T-helper 2 cell treated with Interferon-gamma antibody and Interleukin-4, amounts not matched to agents 100 ng/mL and 5 ng/mL, for 36 hours (primary cell): ENCODE measurements around the gene GID8. TPM values are rescaled to one million over a fixed set of nuclear protein-coding genes. Genes with fewer than 3 reads are reported as not detected.
"Not testable (repeated sequence)": the region's sequence is repeated elsewhere in the genome, so short reads cannot be mapped to it uniquely, and the experiment has no call there.

Experiments used
- intact Hi-C: fragments of 100-400 bp; cut with micrococcal nuclease; formaldehyde crosslinking; loops from one replicate; pipeline ENCODE4 v1.15.1; 2023
- total RNA-seq: library from RNA; stranded (reverse); gene quantifications from 2 replicates; pipeline ENCODE4 v1.2.3, GENCODE V29; 2022

GID8 gene
- total RNA-seq, 1 donor from 2014 or later: 34.9 TPM

DNA sequence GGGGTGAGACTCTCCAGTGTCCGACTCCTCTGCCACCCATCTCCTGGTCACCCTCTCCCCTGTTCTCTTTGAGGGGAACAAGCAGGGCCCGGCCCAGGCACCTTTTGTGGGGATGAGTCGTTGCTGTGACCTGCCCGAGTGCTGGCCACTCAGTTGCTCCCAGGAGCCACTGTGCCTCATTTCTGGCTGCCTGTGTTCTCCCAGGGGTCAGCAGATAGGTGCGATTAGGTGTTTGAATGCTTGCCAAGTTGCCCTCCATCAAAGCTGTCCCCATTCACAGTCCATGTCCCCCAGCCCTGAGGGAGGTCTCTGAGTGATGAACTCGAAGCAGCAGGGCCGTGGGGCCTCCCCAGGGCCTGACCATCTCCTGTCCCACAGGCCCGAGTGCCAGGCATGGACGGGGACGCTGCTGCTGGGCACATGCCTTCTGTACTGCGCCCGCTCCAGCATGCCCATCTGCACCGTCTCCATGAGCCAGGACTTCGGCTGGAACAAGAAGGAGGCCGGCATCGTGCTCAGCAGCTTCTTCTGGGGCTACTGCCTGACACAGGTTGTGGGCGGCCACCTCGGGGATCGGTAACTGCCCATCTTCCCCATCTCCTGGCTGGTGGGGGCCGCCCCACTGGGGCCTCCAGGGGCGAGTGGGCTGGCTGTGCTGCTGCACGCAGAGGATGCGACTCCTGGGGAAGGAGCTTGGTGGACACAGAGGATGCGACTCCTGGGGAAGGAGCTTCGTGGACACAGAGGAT lies 18.6 kb downstream of the GID8 start:
- intact Hi-C loops: no loop called here

DNA sequence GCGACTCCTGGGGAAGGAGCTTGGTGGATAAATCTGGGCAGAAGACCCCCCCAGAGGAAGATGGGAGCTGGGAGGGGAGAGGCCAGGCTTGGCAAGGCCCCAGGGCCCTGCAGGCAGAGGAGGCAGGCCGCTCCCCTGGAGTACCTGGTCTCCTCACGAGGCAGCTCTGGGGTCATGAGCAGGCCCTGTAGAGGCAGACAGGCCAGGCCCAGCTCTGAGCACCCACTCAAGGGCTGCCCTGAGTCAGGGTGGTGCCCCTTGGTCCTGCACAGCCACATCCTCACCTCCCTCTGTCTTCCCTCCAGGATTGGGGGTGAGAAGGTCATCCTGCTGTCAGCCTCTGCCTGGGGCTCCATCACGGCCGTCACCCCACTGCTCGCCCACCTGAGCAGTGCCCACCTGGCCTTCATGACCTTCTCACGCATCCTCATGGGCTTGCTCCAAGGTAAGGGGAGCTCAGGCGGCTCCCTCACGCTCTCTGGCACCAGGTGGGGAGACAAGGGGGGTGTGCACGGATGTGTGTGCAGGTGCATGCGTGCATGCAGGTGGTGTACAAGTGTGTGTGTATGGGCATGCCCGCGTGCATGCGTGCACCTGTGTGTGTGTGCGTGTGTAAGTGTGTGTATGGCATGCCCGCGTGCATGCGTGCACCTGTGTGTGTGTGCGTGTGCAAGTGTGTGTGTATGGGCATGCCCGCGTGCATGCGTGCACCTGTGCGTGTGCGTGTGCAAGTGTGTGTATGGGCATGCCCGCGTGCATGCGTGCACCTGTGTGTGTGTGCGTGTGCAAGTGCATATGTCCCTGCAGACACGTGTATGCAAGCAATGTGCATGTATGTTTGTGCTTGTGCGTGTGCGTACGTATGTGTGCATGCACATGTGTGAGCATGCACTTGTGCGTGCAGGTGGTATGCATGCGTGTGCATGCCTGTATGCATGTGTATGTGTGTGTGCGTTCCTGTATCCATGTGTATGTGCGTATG lies 19.5 kb downstream of the GID8 start:
- intact Hi-C loops: no loop called here

DNA sequence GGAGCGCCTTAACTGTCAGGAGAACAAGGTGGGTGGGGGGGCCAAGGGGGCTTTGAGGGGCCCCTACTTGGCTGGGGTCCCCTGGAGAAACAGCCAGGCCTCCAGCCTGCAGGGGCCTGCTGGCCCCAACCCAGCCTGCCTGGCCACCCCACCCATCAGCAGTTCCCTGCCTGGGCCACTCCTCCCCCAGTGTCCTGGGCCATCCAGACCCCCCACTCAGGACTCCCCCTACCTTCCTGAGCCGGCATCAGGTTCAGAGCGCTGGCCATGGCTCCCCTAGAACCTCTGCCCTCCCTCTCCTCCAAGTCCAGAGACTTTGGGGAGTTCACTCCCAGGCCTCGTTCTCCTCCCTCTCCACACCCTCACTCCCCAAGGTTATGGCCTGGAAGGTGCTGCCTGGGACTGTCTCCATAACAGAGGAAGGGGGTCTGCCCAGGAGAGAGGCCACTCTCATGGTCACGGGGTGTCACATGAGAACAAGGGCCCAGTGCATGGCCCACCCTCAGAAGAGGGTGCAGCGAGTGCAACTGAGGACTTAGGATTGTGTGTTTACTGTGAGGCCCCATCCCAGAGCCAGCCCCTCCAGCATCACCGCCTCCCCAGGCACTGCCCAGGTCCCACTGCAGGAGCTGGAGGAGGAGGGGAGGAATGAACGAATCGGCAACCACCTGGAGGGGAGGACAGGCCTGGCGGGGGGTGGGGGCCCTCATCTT lies 20.6 kb downstream of the GID8 start:
- intact Hi-C loops: no loop called here

DNA sequence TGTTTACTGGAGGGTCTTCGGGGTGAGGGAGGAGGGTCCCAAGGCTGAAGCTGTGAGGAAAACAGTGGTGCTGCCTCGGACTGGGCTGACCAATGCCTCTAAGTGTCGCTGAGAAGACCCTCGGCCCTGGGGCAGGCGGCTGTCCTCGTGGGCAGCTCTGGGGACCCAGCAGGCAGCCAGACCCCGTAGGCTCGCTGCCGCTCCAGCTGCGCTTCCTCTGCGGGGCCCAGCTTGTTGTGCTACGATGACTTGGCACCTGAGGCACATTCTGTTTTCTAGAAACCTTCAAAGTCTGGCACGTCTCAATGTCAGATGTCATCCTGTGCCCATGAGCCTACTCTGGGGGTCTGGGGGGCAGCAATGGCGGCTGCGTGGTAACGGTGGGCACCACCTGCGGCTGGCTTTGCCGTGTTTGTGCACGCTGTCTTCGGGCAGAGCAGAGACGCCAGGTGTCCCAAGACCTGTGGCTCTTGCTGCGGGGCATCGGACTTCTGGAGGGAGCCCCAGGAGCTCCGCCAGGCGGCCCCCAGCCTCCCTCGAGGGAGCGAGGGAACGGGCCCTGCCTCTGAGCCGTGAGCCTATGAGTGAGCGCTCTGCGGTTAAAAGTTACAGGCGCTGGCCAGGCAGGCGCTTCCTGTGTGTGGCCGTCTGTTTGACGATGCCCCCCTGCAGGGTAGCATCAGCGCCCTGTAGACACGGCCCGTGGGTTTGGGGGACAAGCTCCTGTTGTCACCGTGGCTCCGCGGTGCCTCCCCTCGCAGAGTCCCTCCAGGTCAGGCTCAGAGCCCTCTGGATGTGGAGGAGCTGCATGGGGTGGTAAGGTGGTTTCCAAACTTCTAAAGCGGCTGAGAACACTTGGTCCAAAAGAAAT lies 21.4 kb downstream of the GID8 start:
- intact Hi-C loops: no loop called here

DNA sequence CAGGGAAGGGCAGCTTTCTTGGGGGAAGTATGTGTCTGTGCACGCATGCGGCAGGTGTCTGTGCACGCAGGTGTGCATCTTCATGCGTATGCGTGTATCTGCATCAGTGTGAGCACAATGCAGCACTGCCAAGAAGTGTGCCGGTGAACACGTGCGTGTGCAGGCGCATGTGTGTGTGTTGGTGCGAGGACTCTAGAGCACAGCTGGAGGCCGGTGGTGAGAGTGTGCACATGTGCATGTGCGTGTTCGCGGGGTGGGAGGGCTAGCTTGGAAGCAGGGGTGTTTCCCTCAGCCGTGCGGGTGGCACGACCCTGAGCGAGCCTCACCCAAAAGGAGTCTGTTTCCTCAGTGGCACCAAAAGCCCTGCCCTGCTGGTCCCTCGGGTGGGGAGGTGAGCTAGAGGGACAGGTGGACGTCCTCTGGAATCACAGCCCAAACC lies 22.1 kb downstream of the GID8 start:
- intact Hi-C loops: no loop called here

DNA sequence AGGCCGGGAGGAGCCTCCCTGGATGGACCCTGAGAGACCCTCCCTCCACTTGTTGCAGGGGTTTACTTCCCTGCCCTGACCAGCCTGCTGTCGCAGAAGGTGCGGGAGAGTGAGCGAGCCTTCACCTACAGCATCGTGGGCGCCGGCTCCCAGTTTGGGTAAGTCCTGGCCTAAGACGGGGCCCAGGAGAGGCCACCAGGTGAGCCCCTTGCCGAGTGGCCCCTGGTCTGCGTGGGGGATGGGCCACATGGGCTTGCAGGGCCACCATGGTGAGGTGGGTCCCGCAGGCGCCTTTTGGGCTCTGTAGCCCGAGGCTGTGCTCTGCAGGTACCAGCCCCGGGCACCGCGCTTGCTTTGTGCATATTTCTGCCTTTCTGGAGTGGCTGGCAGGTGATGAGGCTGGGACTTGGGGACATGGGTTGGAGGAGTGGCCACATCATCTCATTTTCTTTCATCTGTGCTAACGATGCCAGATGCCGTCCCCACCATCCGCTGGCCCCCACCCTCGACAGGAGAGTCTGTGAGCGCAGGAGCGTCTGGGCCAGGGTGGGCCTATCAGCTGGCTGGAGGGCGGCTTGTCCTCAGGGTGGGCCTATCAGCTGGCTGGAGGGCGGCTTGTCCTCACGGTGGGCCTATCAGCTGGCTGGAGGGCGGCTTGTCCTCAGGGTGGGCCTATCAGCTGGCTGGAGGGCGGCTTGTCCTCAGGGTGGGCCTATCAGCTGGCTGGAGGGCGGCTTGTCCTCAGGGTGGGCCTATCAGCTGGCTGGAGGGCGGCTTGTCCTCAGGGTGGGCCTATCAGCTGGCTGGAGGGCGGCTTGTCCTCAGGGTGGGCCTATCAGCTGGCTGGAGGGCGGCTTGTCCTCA lies 22.7 kb downstream of the GID8 start:
- intact Hi-C loops: not testable (repeated sequence)

DNA sequence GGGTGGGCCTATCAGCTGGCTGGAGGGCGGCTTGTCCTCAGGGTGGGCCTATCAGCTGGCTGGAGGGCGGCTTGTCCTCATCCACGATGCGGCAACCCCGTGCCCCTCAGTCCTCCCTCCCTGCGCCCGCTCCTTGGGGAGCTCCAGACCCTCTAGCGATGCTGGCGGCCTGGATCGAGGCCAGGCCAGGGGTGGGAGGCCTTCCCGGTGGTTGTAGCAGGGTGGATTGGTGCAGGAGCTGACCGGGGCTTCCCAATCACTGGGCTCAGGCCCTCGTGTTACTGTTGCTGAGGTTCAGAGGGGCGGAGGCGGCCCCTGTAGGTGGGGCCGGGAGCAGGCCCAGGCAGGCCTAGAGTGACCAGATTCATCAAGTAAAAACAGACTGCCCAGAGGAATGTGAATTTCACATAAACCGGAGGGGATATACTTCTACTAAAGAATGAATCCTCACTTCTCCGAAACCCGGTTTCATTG lies 23.4 kb downstream of the GID8 start:
- intact Hi-C loops: no loop called here

DNA sequence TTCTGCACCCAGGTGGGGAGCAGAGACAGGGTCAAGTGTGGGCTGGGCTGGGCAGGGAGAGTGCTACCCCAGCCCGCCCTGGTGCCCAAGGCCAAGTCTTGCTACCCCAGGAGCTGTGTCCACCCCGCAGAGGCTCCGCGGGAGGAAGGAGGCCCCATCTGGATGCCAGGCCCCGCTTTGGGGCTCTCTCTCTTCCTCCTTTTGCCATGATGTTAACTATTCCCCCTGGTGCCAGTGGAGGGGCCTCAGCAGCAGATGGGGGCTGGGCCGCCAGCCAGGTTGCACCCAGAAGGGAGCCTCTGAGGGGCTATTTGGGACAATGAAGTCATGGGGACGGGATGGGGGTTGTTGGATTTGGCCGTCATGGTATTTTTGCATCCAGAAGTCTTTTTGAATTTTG lies 23.9 kb downstream of the GID8 start:
- intact Hi-C loops: no loop called here

DNA sequence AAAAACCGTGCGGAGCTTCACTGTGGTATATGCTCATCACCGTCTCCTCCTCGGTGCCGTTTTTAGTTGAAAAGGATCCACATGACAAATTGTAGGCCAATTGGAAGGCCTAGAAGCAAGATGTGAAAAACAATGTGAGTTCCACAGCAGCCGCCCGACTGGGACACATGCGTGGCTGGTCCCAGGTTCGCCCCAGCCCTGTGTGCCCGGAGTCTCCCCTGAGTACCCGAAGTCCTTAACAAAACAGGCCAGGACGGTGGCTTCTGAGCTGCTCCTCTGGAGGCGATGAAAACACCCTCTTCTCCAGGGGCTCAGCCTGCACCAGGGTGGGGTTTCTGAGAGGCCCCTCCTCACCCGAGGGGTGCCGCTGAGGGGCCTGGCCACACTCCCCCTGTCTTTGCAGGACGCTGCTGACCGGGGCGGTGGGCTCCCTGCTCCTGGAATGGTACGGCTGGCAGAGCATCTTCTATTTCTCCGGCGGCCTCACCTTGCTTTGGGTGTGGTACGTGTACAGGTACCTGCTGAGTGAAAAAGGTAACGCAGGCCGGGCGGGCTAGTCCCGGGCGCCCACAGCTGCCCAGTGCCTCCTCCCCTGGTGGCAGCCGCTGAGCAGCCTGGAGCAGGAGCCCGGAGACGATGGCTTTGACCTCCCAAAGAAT lies 24.4 kb downstream of the GID8 start:
- intact Hi-C loops: no loop called here

DNA sequence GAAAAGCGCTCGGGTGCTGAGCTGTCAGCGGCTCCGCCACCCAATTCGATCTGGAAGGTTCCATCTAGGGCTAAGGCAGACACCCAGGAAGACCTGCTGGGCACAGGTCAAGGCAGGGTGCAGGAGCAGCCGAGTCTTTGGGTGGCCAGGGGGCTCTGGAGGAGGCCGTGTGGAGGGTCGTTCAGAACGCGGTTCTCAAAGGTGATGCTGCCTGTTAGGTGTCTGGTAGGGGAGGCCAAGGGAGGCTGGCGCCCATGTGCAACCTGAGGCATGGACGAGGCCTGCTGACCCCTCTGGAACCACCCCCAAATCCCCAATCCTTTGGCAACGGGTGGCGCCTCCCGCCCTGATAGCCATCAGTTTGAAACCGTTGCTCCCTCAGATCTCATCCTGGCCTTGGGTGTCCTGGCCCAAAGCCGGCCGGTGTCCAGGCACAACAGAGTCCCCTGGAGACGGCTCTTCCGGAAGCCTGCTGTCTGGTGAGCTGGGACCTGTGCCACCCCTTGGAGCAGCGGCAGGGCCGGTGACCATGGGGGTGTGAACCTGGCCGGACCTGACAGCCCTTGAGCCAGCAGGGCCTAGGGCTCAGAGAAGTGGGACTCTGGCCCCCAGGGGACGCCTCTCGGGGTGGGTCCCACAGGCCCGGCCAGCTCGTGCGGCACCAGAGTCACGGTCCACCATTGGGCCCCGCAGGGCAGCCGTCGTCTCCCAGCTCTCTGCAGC lies 25.1 kb downstream of the GID8 start:
- intact Hi-C loops: no loop called here

DNA sequence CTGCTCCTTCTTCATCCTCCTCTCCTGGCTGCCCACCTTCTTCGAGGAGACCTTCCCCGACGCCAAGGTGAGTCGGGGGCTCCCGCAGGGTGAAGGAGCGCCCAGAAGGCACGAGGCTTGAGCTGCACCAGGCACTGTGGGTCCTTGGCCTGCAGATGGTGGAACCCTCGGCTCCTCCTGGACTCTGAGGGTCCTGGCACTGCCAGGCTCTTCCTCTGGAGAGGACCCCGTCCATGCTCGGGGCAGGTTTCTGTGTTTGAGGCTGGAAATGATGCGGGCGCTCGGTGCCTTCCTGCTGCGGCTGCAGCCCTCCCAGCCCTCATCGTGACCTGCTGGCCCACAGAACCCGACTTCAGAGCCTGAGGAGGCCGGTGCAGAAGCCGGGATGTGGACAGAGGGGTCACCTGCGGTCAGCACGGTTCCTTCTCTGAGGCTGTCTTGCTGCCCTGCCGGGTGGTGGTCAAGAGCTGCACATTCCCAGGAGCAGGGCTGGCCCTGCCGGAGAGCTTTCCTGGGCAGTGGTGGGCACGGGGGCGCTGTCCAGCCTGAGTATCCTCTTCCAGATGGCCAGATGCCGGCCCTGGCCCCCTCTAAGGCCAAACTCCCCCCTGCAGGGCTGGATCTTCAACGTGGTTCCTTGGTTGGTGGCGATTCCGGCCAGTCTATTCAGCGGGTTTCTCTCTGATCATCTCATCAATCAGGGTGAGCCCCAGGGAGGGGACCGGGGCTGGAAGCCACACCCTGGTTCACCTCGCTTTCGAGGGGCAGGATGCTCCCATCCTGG lies 25.9 kb downstream of the GID8 start:
- intact Hi-C loops: no loop called here

DNA sequence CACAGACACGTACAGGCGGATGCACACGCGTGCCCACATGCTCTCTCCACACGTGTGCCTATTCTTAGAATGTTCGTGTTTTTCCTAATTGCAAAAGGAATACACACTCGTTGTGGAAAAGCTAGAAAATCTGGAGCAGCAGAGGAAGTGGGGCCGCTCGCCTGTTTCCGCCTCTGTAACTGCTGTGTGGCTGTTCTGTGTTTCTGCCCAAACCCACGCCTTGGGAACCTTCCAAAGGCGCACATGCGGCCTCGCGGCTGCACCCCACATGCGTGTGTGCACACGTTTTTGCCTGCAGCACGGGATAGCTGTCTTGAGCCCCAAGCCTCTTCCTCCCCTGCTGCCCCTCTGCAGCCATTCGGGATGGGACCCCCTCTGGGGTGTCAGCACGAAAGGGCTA lies 26.8 kb downstream of the GID8 start:
- intact Hi-C loops: no loop called here

DNA sequence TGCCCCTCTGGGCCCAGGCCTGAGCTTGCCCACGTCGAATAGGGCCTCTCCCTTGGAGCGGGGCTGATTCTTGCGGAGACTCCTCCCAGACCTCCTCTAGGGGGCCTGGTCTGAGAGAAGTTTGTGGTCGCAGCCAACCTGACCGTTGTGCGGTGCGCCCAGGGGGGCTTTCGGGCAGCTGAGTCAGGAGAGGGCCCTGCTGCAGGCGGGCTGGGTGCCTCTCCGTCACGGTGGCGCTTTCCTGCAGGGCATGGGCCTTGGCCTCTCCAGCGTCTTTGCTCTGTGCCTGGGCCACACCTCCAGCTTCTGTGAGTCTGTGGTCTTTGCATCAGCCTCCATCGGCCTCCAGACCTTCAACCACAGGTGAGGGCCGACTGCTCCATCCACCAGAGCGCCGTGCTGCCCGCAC lies 27.4 kb downstream of the GID8 start:
- intact Hi-C loops: no loop called here

DNA sequence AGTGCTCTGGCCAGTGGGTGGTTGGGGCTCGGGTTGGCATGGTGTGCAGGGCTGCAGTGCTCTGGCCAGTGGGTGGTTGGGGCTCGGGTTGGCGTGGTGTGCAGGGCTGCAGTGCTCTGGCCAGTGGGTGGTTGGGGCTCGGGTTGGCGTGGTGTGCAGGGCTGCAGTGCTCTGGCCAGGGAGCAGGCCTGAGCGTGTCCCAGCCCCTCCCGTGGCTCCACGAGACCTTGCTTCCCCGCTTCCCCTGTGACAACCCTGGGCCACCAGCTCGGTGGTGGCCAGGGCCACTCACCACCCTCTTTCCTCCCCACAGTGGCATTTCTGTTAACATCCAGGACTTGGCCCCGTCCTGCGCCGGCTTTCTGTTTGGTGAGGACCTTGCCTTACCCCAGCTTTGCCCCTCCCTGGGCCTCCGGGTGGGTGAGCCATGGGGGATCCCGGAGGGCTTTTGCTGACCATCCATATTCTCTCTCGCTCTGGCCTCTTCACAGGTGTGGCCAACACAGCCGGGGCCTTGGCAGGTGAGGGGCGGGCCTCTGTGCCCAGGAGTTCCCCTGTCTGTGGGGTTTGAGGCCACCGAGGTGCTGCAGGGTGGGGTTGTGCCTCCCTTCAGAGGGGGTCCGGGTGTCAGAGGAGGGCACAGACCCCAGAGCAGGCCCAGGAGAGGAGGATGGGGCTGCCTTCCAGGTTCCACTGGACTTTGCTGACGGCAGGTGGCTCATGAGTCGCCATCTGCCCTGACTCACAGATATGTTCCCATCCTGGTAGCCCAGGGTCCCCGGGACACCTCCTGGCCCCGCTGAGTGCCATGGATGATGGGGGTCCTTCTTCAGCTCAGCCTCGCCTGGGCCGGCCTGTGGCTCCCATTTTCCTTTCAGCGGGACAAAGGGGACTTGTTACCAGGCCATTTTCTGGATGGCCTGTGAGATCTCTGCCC lies 28.5 kb downstream of the GID8 start:
- intact Hi-C loops: no loop called here

DNA sequence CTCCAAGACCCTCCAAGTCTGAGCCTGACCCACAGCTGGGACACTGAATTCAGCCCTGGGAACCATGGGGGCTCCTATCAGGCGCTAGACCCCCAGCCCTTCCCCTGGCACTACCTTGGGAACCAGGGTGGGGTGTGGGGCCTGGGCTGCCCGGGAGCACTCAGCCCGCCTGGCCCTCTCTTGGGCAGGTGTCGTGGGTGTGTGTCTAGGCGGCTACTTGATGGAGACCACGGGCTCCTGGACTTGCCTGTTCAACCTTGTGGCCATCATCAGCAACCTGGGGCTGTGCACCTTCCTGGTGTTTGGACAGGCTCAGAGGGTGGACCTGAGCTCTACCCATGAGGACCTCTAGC lies 29.2 kb downstream of the GID8 start:
- intact Hi-C loops: no loop called here

DNA sequence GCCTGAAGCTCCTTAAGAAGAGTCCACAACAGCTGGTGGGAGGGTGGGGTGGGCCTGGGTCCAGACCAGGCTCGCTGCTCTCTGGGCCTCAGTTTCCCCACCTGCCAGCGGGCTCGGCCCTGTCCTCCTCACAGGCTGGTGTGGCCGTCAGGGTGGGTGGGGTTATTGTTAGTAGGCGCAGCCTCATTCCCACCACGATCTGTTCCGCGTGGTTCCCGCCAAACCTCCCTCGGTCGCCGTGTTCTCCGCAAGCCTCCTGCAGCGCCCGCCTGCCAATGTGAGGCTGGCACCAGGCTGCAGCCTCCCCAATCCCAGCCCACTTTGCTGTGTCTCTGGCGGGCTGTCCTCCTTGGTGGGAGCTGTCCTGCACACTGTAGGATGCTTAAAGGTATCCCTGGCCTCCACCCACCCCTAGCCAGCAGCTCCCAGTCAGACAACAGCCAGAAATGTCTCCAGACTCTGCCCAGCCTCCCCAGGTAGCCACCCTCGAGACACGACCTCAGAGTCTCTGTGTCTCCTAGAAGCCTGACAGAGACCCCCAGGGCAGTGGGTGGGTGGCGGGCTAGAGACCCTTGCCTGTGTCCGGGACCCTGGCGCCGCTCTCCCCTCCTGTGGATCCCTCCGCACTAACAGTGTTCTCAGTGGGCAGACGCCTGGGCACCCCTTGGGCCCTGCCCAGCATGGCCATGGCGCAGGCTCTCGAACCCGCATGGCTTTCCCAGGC lies 29.8 kb downstream of the GID8 start:
- intact Hi-C loops: no loop called here
